Amniotic stem cell (primary cell): ENCODE results near the gene ID2.

ENCODE experiments used
- DNase-seq: peaks from one replicate; lab custom pipeline; 2025; lab: John Stamatoyannopoulos, UW

ID2 gene

DNA sequence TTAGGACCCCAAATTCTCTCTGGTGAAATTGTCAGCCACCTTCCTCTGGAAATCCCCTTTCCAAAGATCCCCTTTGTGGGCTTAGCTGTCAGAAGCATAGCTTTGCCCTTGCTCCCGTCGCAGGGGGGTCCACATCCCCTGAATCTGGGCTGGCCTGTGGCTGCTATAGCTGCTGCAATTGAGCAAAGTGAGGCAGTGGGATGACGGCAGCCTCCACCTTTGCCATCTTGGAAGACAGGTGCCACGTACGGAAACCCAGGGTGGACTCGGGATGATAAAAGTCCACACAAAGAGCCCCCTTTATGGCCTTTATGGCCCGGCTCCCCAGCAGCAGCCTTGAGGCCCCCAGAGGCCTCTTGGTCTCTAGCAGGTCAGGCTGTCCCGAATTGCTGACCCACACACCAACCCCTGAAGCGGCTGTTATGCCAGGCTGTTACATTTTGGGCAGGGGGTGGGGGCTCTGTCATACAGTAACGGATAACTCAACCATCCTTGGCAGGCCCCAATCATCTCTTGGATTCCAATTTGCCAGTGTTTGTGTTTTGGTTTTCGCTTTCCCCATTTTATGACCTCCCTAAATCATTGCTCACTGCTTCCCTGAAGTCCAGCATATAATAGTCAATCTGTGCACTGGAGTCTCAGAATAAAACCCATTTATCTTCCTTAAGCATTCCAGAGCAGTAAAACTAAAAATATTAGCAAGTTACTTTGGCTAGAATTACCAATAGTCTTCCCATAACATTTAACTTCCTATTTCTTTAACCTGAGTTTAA lies 33.2 kb upstream of the ID2 start:
- DNase-seq = no peak

DNA sequence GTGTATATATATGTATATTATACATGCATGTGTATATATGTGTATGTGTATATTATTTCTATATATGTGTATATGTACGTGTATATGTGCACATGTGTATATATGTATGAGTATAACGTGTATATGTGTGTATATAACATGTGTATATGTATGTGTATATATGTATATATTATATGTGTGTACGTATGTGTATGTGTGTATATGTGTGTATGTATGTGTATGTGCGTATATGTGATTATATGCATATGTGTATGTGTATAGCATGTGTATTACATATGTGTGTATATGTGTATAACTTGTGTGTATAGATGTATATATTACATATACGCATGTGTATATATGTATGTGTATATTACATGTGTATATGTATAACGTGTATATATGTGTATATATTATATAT lies 32.1 kb upstream of the ID2 start:
- no peak for DNase-seq

DNA sequence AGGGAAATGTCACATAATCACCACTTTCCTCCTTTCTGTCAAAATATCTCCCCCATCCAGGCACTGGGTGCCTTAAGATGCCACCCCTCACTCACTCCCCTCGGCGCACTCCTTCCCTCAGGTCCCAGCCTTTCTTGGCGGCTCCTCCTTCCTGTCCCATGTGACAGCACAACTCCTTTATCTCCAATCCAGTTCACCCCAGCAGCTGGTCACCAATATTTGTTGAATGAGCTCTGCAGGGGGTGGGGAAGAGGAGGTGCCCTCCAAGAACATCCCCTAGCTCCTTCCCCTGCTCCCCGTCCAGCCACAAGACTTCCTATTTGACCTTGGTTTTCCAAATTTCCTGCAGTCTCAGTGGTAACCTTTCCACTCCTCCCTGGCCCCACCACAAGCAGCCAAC lies 31.6 kb upstream of the ID2 start:
- DNase-seq = no peak

- no peak for DNase-seq
Measured at GRCh38 chr2:8652774-8653426, 29.0 kb upstream of the ID2 start.

GRCh38 chr2:8653485-8653884 lies 28.4 kb upstream of the ID2 start:
- no peak for DNase-seq

- DNase-seq = no peak
Measured at GRCh38 chr2:8654041-8654440, 27.8 kb upstream of the ID2 start.

DNA sequence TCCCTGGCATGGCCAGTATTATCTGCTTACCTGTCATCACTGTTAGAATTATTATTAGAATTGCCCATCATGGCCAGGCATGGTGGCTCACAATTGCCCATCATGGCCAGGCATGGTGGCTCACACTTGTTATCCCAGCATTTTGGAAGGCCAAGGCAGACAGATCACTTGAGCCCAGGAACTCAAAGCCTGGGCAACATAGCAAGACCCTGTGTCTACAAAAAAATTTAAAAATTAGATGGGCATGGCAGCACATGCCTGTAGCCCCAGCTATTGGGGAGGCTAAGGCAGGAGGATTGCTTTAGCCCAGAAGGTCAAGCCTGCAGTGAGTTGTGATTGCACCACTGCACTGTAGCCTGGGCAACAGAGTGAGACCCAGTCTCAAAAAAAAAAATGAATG lies 27.4 kb upstream of the ID2 start:
- no peak for DNase-seq

GRCh38 chr2:8656160-8656641 lies 25.7 kb upstream of the ID2 start:
- peak; percentile 61 for DNase-seq

GRCh38 chr2:8656811-8657210 lies 25.0 kb upstream of the ID2 start:
- DNase-seq = no peak

GRCh38 chr2:8657423-8658062 lies 24.3 kb upstream of the ID2 start:
- no peak for DNase-seq

DNA sequence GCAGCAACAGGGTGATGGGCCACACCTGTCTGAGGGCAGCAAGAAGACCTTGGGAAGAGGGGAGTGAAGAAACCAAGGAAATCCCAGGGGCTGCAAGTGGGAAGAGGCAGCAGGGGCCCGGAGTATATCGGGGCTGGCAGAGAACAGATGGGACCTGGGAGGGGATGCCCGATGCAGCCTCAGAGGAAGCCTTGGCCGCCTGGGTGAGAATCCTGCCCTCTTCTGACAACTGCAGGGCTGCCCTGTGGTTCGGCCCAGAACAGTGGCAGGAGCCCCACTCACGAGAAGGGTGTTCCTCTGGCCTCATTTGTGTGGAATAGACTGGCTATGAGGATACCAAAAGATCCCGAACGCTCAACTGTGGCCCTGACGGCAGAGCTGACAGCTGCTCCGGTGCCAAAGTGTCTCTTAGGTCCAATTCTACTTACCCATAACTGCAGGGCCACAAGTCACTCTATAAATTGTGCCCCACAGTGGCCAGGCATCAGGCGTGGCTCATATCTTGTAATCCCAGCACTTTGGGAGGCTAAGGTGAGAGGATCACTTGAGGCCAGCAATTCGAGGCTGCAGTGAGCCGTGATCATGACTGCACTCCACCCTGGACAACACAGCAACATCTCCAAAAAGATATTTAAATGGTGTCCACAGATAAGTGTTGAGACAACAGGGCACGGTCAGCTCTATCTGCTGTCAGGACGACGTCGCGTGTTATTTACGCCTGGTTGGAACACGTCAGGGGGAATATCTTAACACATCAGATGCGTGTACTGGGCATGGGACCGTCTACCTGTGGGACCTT lies 23.6 kb upstream of the ID2 start:
- no peak for DNase-seq

DNA sequence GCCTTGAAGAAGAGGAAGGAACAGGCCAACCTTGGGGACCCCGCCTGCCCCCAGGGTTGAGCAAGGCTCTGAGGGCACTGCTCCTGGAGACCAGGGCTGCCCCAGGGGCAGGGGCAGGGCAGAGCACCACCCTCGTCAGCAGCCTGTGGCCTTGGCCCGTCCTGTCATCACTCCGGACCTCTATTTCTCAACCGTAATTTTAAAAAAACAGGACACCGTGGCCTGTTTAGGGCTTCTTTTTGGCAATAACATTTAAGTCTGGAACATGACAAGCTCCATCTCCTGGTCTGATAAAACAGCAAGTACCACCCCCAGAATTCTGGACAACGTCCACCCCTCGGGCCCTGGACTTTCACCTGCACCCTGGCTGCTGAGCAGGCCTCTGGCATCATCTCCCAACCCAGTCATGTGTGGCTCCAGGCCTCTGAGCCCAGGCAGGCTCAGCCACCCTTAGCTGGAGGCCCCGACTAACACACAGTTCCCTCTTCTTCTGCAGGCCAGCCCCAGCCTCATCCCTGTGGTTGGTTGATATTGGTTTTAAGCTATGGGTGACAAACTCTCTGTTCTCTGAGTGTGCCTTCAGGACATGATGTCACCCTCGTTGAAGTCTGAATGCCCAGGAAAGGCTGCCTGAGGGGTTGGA lies 22.6 kb upstream of the ID2 start:
- no peak for DNase-seq

GRCh38 chr2:8659735-8660492 lies 21.9 kb upstream of the ID2 start:
- DNase-seq = no peak

DNA sequence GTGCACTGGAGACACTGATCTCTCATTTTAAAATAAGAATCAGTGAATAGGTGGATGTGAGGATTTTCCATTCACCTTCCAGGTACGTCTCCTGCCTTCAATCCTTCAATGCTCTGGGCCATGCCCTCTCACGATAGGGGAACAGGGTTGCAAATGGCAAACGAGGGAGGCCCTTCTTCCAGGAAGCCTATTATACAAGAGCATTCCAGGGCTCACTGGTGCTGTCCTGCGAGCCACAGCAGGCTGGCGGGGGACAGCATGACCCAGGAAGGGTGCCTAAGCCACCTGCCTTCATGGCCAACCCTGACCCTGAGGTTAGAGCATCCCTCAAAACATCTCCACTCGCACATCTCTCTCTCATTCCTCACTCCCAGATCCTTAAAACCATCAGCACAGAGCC lies 20.6 kb upstream of the ID2 start:
- no peak for DNase-seq

DNA sequence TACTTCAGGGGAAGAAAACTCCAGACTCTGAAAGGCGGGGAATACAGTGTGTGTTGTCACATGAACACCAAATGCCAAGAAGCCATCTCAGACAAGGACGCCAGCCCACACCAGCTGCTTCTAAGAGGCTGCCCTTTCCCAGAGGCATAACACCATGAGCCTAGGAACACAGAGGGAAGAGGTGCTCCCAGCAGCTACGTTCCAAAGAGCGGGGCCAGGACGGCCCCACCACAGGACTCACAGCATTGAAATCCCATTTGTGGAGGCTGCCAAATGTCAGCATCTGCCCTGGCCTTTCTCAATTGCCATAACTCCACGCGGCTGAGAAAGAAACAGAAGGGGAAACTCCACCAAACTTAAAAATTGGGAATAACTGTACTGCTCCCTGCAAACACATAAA lies 20.1 kb upstream of the ID2 start:
- DNase-seq = no peak

DNA sequence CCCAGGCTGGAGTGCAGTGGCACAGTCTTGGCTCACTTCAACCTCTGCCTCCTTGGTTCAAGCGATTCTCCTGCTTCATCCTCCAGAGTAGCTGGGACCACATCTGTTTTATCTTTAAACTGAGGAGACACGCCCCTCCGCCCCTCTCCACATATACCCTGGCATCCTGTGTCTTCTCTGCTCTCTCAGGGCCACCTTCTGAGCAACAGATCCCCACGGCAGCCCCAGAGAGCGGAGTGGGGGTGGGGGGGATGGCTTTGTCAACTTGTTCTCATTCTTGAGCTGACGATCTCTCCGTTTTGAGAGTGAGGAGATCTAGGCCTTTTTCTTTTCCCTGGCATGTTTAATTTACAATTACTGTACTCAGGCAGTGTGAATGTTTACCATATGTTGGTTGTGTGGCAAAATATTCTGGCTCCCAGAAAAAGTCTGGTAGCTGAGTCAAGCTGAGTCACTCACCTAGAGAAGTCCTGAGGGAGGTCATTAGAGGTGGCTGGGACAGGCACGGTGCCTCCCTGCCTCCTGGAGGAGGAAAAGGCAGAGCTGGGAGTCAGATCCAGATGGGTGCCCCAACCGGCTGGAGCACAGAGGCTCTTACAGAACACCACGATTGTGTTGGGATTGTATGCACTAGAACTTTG lies 19.5 kb upstream of the ID2 start:
- peak; percentile 11 for DNase-seq

- no peak for DNase-seq
Measured at GRCh38 chr2:8663997-8664396, 17.9 kb upstream of the ID2 start.

- DNase-seq = no peak
Measured at GRCh38 chr2:8666581-8666980, 15.3 kb upstream of the ID2 start.

DNA sequence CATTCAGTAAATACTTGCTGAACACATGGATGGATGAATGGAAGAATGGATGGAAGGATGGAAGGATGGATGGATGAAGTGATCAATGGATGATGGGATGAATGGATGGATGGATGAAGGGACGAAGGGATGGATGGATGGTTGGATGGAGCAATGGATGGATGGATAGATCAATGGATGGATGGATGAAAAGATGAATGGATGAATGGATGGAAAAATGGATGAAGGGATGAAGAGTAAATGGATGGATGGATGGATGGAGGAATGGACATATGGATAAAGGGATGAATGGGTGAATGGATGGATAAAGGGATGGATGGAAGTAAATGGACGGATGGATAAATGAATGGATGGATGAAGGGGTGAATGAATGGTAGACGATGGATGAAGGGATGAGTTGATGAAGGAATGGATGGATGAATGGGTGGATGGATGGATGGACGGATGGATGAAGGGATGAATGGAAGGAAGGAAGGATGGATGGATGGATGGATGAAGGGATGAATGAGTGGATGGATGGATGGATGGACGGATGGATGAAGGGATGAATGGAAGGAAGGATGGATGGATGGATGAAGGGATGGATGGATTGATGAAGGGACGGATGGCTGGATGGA lies 13.9 kb upstream of the ID2 start:
- no peak for DNase-seq

- DNase-seq = no peak
Measured at GRCh38 chr2:8669157-8669817, 12.6 kb upstream of the ID2 start.
